ENCODE measurements around the gene ATP2A2. TPM values are rescaled to one million over a fixed set of nuclear protein-coding genes. Genes with fewer than 3 reads are reported as not detected.
"Not testable (repeated sequence)": the region's sequence is repeated elsewhere in the genome, so short reads cannot be mapped to it uniquely, and the experiment has no call there.

The ATP2A2 gene
- total RNA-seq, 1 donor from 2014 or later: 530 TPM

- DNase-seq: peak; percentile 72
These were observed 89.7 kb downstream of the ATP2A2 start for GRCh38 chr12:110370732-110371231.

GRCh38 chr12:110371408-110372055 lies 90.5 kb downstream of the ATP2A2 start:
- DNase-seq: no peak

- no peak for DNase-seq
These were observed 91.0 kb downstream of the ATP2A2 start for GRCh38 chr12:110372056-110372425.

- peak; percentile 77 for DNase-seq
These were observed 92.0 kb downstream of the ATP2A2 start for GRCh38 chr12:110373025-110373424.

- DNase-seq: peak; percentile 54
These were observed 92.4 kb downstream of the ATP2A2 start for GRCh38 chr12:110373425-110373824.

- no peak for DNase-seq
These were observed 93.0 kb downstream of the ATP2A2 start for GRCh38 chr12:110373962-110374611.

GRCh38 chr12:110378131-110378790 lies 97.2 kb downstream of the ATP2A2 start:
- DNase-seq: not testable (repeated sequence)

- DNase-seq: no peak
These were observed 98.2 kb downstream of the ATP2A2 start for GRCh38 chr12:110379197-110379596.

GRCh38 chr12:110379631-110380030 lies 98.6 kb downstream of the ATP2A2 start:
- DNase-seq: no peak

- DNase-seq: no peak
These were observed 101.6 kb downstream of the ATP2A2 start for GRCh38 chr12:110382683-110383082.

Small RNAs within 50 kb of the gene (small RNA-seq; reads per million reads assigned to genes)
- gene RN7SL769P (ENCODE audit: low replicate concordance): not detected

Other genes starting within 250 kb of the ATP2A2 start
- gene C12orf76, start 232.7 kb upstream of the ATP2A2 start, total RNA-seq: 20.9 TPM
- gene IFT81, start 156.9 kb upstream of the ATP2A2 start, total RNA-seq: 32.0 TPM
- 71.3 TPM for gene ANAPC7, start 122.5 kb downstream of the ATP2A2 start, total RNA-seq
- gene ARPC3, start 169.1 kb downstream of the ATP2A2 start, total RNA-seq: 133 TPM
- 23.7 TPM for gene GPN3, start 187.0 kb downstream of the ATP2A2 start, total RNA-seq
- gene FAM216A, start 187.6 kb downstream of the ATP2A2 start, total RNA-seq: 8.0 TPM
- gene VPS29, start 220.9 kb downstream of the ATP2A2 start, total RNA-seq: 88.0 TPM
- gene RAD9B, start 221.1 kb downstream of the ATP2A2 start, total RNA-seq: 5.3 TPM

Data from tongue (tissue), 3 donors.